SK-N-MC (cell line): ENCODE results near the gene ARID5B.
"Not testable (repeated sequence)": the region's sequence is repeated elsewhere in the genome, so short reads cannot be mapped to it uniquely, and the experiment has no call there.

Source experiments
- EZH2 ChIP-seq: fragments of 200-600 bp; sonication (generic); IDR thresholded peaks from one replicate; pipeline ENCODE4 v1.6.1; 2017; ENCODE audit warnings: antibody characterized with exemption
- POLR2AphosphoS5 ChIP-seq: IDR thresholded peaks from 2 replicates; pipeline ENCODE4 v1.6.1; 2012; ENCODE audit warnings: mild to moderate bottlenecking, low read depth, low read length, borderline replicate concordance

GRCh38 chr10:61867374-61867773 is 34.1 kb upstream of the ARID5B start:
- not testable (repeated sequence) for TF ChIP-seq POLR2AphosphoS5, EZH2
